GM21360 (cell line): ENCODE measurements around the gene ZNF479.
"Not testable (repeated sequence)": the region's sequence is repeated elsewhere in the genome, so short reads cannot be mapped to it uniquely, and the experiment has no call there.

ENCODE experiments used
- ATAC-seq: cut with Tn5 transposase; IDR thresholded peaks from one replicate; pipeline ENCODE4 v1.9.1; 2021; ENCODE audit warnings: mild to moderate bottlenecking, moderate library complexity; ENCODE audit not compliant: unreplicated experiment

The ZNF479 gene

DNA sequence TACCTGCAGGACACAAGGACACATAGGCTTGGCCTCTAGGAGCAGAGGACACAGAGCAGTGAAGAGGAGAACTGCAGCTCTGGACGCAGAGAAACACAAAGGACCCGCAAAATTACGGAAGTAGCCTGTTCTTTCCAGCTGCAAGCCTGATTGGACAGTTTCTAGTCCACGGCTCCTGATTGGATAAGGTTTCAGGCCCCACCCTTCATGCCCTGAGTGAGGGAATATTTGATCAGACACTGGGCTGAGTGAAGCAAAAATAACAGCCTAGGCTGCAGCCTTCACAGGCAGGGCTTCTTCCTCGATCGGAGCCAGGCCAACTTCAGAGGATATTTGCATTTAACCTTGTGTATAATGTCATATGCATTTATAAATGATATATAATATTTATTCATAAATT is at the start of gene ZNF479:
ZNF479 (minus strand) TSS at position 101 of the 400 bp plus-strand sequence. CDS start 112 bp downstream, outside the sequence.
- not testable (repeated sequence) for ATAC-seq

DNA sequence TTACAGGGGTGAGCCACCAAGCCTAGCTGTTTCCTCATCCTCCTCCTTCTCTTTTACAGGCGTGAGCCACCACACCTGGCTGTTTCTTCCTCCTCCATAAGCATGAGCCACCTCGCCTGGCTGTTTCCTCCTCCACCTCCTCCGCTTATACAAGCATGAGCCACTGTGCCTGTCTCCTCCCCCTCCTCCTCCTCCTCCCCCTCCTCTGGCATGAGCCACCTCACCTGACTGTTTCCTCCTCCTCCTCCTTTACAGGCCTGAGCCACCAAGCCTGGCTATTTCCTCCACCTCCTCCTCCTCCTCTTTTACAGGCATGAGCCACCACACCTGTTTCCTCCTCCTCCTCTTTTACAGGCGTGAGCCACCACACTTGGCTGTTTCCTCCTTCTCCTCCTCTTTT is 49.8 kb upstream of the ZNF479 start:
- ATAC-seq: no peak

DNA sequence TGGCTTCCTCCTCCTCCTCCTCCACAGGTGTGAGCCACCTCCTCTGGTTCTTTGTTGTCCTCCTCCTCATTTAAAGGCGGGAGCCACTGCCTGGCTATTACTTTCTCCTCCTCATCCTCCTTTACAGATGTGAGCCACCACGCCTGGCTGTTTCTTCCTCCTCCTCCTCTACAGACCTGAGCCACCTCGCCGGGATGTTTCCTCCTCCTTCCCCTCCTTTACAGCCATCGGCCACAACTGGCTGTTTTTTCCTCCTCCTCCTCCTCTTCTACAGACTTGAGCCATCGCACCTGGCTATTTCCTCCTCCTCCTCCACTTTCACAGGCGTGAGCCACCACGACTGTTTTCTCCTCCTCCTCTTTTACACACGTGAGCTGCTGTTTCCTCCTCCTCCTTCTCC is 49.0 kb upstream of the ZNF479 start:
- no peak for ATAC-seq

DNA sequence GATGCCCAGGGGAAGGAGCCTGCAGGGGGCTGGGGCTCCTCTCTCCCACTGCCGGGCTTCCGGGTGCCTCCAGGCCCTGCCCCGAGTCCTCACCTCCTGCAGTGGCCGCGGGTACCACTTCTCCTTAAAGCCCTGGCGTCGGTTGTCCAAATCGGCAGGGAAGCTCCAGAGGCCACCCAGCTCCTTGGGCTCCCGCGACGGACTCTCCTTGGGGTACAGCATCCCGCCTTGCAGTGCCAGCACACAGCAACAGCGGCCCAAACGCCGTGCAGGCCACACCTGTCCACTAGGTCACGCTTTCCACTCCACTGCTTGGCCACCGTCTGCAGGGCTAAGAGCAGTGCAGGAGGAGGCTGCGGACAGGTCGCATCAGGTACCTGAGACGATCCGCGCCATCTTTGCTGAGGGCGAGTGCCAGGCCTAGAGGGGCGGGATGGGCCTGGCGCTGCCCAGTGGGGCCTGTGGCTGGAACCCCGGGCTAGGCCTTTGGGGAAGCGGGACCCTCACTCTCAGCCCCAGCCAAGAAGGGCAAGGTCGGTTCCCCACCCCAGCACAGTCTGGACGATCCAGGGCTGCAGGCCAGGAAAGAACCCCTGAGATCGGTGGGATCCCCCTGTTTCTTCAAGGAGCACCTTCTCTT is 47.7 kb upstream of the ZNF479 start:
- no peak for ATAC-seq

DNA sequence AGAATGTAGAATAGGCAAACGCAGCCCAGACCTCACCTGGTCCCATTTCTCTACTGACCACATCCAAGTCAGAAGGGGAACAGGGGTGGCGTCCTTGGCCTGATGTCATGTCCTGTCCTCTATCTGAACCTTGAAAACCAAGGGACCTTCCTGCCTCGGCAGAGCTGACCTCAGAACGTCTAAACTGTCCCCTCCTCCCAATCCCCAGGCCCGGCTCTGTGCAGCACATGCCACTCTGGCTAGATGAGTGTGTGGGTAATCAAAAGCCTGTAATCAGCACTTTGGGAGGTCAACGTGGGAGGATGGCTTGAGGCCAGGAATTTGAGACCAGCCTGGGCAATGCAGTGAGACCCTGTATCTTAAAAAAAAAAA is 46.5 kb upstream of the ZNF479 start:
- no peak for ATAC-seq

DNA sequence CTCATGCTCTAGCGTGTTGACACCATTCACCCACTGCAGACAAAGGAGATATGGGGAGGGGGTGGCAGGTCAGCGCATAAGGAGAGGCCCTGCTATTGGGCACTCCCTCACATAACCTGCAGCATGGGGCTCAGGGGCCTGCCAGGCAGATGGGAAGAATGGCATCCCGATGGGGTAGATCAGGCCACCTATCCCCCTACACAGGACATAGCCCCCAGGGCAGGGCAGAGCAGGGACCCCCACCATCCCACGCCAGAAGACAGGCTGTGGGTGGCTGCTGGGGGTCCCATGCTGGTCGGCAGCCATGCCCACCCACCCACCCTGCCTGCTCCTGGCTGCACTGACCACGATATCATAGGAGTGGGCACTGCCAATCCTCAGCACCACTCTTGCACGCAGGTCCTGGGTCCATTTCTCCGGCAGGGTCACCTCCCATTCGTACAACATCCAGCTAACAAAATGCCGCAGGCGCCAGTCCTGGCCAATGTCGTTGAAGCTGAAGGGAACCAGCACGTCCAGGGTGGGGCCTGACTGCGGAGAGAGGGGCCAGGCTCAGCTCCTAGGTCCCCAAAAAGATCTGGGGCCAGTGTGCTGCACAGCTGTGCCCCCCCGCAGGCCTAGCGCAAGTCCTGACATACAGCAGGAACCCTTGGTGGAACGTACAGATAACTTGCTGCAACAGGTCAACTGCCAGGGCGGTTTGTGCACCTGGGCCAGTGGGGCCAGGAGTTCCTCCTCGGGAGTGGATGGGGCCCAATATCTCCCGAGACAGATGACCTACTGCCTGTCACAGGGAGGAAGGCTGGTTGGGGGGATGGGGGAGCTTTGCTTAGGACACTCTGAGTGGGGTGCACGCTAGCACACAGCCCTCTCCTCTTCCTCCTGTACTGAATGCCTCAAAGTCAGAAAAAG is 45.9 kb upstream of the ZNF479 start:
- ATAC-seq: no peak

DNA sequence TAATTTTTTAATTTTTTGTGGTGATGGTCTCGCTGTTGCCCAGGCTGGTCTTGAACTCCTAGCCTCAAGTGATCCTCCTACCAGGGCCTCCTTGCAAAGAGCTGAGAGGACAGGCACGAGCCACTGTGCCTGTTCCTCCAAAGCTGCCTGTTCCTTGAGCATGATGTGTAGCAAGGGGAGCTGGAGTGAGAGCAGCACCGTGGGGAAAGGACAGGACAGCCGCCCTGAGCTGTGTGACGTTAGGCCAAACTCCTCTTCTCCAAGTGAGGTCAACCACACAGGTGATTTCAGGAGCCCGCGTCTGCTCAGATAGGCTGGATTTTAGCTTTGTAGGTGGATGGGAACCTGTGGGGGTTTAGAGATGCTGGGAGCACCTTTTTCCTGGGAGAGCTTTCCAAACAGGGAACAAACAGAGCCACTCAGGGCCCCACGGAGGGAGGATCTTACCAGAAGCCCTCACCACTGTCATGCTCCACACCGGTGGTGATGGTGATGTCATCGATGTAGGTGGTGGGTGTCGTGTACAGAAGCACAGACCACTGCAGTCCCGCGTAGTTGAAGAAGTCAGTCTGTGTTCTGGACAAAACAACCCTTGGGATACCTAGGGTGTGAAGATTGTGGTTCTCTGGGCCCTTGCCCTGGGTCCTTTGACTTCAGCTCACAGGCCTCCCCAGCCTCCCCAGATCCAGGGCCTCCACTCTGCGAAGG is 44.8 kb upstream of the ZNF479 start:
- ATAC-seq: no peak

DNA sequence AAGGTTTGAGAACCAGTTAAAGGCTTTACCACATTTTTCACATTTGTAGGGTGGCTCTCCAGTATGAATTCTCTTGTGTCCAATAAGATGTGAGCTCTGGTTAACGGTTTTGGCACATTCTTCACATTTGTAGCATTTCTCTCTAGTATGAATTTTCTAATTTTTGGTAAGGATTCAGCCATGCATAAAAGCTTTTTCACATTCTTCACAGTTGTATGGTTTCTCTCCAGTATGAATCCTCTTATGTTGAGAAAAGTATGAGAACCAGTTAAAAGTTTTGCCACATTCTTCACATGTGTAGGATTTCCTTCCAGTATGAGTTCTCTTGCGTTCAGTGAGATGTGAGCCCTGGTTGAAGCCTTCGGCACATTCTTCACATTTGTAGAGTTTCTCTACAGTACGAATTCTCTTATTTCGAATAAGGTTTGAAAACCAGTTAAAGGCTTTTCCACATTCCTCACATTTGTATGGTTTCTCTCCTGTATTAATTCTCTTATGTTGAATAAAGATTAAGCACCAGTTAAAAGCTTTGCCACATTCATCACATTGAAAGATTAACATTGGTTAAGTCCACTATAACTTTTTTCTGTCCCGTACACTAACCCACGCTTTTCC is 33.2 kb upstream of the ZNF479 start:
- no peak for ATAC-seq

DNA sequence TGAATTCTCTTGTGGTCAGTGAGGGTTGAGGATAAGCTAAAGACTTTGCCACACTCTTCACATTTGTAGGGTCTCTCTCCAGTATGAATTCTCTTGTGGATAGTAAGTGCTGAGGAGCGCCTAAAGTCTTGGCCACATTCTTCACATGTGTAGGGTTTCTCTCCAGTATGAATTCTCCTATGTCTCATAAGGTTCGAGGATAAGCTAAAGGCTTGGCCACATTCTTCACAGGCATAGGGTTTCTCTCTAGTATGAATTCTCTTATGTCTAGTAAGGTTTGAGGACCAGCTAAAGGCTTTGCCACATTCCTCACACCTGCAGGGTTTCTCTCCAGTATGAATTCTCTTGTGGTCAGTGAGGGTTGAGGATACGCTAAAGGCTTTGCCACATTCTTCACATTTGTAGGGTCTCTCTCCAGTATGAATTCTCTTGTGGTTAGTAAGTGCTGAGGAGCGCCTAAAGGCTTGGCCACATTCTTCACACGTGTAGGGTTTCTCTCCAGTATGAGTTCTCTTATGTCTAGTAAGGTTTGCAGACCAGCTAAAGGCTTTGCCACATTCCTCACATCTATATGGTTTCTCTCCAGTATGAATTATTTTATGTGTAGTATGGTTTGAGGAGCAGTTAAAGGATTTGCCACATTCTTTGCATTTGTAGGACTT is 12.0 kb downstream of the ZNF479 start:
- ATAC-seq: not testable (repeated sequence)
